ES-I3 (cell line): ENCODE data around the gene NCOA5.
"Not testable (repeated sequence)": the region's sequence is repeated elsewhere in the genome, so short reads cannot be mapped to it uniquely, and the experiment has no call there.

Experiments used
- H3K36me3 ChIP-seq: 2 replicates; pipeline ENCODE4 v1.6.1; 2013; ENCODE audit warnings: mild to moderate bottlenecking, low read length, control low read depth, moderate library complexity; ENCODE audit not compliant: insufficient read depth
- H3K4me1 ChIP-seq: 2 replicates; pipeline ENCODE4 v1.6.1; 2013; ENCODE audit warnings: mild to moderate bottlenecking, control low read depth, low read length; ENCODE audit not compliant: insufficient read depth
- H3K9ac ChIP-seq: 2 replicates; pipeline ENCODE4 v1.6.1; 2013; ENCODE audit warnings: low read depth, mild to moderate bottlenecking, low read length, moderate library complexity
- H3K9me3 ChIP-seq: 2 replicates; pipeline ENCODE4 v1.6.1; 2013; ENCODE audit warnings: mild to moderate bottlenecking, low read length, moderate library complexity; ENCODE audit not compliant: control insufficient read depth, insufficient read depth

Gene NCOA5

GRCh38 chr20:46112430-46113112, 22.8 kb upstream of the NCOA5 start:
- no peaks in the 10 kb centered on the region for H3K4me1 ChIP-seq

GRCh38 chr20:46111836-46112212, 22.1 kb upstream of the NCOA5 start:
- no peak overlapping the region for H3K9ac ChIP-seq
- no peaks in the 10 kb centered on the region for H3K4me1 ChIP-seq
- H3K9me3 ChIP-seq: no peaks in the 10 kb centered on the region
- H3K36me3 ChIP-seq: no peaks in the 10 kb centered on the region

More at GRCh38 chr20:46112430-46113112, 22.8 kb upstream of the NCOA5 start:
- no peaks in the 10 kb centered on the region for H3K36me3 ChIP-seq
- H3K9ac ChIP-seq: no peak overlapping the region
- H3K9me3 ChIP-seq: no peaks in the 10 kb centered on the region

DNA sequence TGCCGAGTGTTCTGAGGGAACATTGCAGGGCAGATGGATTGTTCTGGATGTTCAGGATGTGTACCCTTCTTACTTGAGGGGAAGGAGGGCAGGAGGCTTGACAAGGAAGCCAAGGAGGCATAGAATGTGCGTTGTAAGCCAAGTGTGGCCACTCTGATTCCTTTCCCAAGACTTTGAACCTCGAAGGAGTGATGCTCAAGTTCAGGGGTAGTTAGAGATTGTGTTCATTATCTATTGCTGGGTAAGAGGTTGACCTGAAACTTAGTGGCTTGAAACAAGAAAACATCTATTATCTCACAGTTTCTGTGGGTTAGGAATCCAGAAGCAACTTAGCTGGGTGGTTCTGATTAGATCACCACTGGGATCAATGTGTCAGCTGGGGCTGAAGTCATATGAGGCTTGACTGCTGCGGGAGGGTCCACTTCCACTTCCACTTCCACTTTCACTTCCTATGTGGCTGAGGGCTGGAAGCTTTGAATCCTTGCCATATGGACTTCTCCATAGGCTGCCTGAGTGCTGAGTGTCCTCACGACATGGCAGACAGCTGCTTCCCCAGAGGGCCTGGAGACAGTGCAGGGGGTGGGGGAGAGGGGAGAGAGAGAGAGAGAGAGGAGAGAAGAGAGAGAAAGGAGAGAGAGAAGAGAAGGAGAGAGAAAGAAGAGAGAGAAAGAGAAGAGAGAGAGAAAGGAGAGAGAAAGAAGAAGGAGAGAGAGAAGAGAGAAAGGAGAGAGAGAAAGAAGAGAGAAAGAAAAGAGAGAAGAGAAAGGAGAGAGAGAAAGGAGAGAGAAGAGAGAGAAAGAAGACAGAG, 21.5 kb upstream of the NCOA5 start:
- Histone ChIP-seq H3K4me1 (no peaks in the 10 kb centered on the region), H3K9ac (no peak overlapping the region), H3K36me3 (no peaks in the 10 kb centered on the region), H3K9me3 (no peaks in the 10 kb centered on the region)

DNA sequence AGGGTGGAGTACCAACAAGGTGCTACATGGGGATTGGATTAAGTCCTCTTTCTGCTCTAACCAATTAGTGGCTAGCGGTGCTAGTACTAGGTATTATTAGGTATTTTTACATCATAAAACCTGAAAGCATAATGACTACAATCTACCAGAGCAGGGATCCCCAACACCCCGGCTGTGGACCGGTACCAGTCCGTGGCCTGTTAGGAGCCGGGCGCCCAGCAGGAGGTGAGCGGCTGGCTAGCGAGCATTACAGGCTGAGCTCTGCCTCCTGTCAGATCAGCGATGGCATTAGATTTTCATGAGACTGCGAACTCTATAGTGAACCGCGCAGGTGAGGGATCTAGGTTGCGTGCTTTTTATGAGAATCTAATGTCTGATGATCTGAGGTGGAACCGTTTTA, 19.2 kb upstream of the NCOA5 start:
- Histone ChIP-seq H3K9me3 (no peaks in the 10 kb centered on the region), H3K4me1 (no peaks in the 10 kb centered on the region), H3K9ac (no peak overlapping the region), H3K36me3 (no peaks in the 10 kb centered on the region)

GRCh38 chr20:46108435-46108841, 18.7 kb upstream of the NCOA5 start:
- Histone ChIP-seq H3K9ac (no peak overlapping the region), H3K36me3 (no peaks in the 10 kb centered on the region), H3K4me1 (no peaks in the 10 kb centered on the region), H3K9me3 (no peaks in the 10 kb centered on the region)

GRCh38 chr20:46107061-46107460, 17.3 kb upstream of the NCOA5 start:
- H3K9me3 ChIP-seq: no peaks in the 10 kb centered on the region
- H3K9ac ChIP-seq: no peak overlapping the region
- H3K4me1 ChIP-seq: no peaks in the 10 kb centered on the region
- no peaks in the 10 kb centered on the region for H3K36me3 ChIP-seq

DNA sequence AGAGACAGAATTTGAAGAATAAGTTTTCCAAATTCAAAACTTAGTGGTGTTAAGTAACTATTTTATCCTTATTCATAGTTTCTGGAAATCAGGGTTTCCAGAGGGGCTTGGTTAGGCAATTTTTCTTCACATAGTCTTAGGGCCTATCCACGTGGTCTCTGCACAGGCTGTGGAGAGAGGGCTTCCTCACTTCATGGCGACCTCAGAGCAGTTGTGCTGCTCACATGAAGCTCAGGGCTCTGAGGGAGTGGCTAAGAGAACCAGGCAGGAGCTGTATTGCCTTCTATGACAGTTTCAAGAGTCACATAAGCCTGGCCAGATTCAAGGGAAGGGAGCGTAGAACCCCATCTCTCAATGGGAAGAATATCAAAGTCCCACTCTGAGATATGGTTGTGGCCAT, 14.5 kb upstream of the NCOA5 start:
- H3K36me3 ChIP-seq: no peaks in the 10 kb centered on the region
- no peaks in the 10 kb centered on the region; the same call in 1 of the 2 replicates for H3K4me1 ChIP-seq
- no peaks in the 10 kb centered on the region for H3K9me3 ChIP-seq
- no peak overlapping the region for H3K9ac ChIP-seq

DNA sequence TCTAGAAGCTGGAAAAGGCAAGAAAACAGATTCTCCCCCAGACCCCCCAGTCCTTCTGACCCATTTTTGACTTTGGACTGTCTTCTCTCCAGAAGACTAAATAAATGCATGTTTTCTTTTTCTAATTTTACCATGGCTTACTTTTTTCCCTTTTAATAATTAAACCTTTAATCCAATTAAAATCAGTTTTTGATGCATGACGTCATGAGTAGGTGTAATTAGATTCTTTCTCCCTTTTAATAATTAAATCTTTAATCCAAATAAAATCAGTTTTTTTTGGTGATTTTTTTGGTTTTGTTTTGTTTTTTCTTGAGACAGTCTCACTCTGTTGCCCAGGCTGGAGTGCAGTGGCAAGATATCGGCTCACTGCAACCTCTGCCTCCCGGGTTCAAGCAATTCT, 13.2 kb upstream of the NCOA5 start:
- no peaks in the 10 kb centered on the region for H3K36me3 ChIP-seq
- H3K4me1 ChIP-seq: no peaks in the 10 kb centered on the region; the same call in 1 of the 2 replicates
- H3K9me3 ChIP-seq: no peaks in the 10 kb centered on the region
- no peak overlapping the region for H3K9ac ChIP-seq

DNA sequence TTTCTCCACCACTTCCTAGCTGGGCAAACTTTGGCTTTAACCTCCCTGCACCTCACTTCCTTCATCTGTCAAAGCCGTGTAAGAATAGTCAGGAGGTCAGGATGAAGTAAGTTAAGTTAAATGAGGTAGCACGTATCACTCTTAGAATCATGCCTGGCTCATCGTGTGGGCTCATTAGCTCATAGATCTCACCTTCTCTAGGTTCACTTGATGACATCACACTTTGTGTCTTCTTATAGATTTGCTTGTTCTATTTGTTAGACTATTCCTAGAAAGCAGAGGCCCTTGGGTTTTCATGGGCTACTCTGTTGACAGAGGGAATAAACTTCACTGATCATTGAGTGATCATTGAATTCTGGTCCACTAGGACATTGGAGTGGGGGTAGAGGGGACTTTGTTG, 12.2 kb upstream of the NCOA5 start:
- Histone ChIP-seq H3K36me3 (no peaks in the 10 kb centered on the region), H3K4me1 (no peaks in the 10 kb centered on the region; the same call in 1 of the 2 replicates), H3K9ac (no peak overlapping the region), H3K9me3 (no peaks in the 10 kb centered on the region)

GRCh38 chr20:46100988-46101387, 11.2 kb upstream of the NCOA5 start:
- Histone ChIP-seq H3K9ac (no peak overlapping the region), H3K4me1 (no peaks in the 10 kb centered on the region; the same call in 1 of the 2 replicates), H3K36me3 (no peaks in the 10 kb centered on the region), H3K9me3 (no peaks in the 10 kb centered on the region)

DNA sequence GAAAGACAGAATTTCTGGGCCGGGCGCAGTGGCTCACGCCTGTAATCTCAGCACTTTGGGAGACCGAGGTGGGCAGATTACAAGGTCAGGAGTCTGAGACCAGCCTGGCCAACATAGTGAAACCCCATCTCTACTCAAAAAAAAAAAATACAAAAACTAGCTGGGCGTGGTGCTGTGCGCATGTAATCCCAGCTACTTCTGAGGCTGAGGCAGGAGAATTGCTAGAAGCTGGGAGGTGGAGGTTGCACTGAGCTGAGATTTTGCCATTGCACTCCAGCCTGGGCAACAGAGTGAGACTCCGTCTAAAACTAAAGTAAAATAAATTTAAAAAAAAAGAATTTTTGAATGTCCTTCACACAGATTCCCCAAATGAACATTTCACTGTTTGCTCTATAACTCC, 10.7 kb upstream of the NCOA5 start:
- not testable (repeated sequence) for H3K36me3 ChIP-seq, H3K4me1 ChIP-seq, H3K9me3 ChIP-seq, H3K9ac ChIP-seq

GRCh38 chr20:46099491-46100287, 9.9 kb upstream of the NCOA5 start:
- H3K36me3 ChIP-seq: no peaks in the 10 kb centered on the region
- no peaks in the 10 kb centered on the region; the same call in 1 of the 2 replicates for H3K4me1 ChIP-seq
- H3K9me3 ChIP-seq: no peaks in the 10 kb centered on the region
- H3K9ac ChIP-seq: peak overlapping the region; percentile 8; the same call in 1 of the 2 replicates

- Histone ChIP-seq H3K9me3 (no peaks in the 10 kb centered on the region), H3K9ac (no peak overlapping the region), H3K36me3 (no peaks in the 10 kb centered on the region), H3K4me1 (no peaks in the 10 kb centered on the region)
Measured at GRCh38 chr20:46093531-46093930, 3.8 kb upstream of the NCOA5 start.

- not testable (repeated sequence) for H3K4me1 ChIP-seq, H3K9me3 ChIP-seq, H3K36me3 ChIP-seq
- peak overlapping the region; percentile 40; the same call in 1 of the 2 replicates for H3K9ac ChIP-seq
Measured at GRCh38 chr20:46091622-46092535, 2.1 kb upstream of the NCOA5 start.
